Jurkat, Clone E6-1 (cell line): ENCODE results near the gene MPZL2.

Experiments used
- DNase-seq: peaks from one replicate; pipeline ENCODE4 v3.0.0-alpha.2; 2011; ENCODE audit warnings: low read depth, low spot score
- H3K4me3 ChIP-seq: 2 replicates; pipeline ENCODE4 v1.5.1; 2011; ENCODE audit warnings: mild to moderate bottlenecking, low read length, control low read depth, moderate library complexity

The MPZL2 gene

DNA sequence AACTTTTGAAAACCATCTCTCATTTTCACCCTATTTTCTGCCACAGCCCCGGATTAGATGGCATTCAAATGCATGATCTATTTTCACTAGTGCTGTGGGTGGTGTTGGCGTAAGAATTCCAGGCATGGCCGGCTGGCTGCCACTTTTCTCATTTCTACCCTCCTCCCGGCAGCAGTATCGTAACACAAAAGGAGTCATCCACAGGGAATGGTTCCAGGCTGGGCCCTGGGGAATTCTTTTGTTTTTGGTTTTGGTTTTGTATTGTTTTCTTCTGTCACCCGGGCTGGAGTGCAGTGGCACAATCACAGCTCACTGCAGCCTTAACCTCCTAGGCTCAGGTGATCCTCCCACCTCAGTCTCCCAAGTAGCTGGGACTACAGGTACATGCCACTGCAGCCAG lies 53.1 kb downstream of the MPZL2 start:
- no peak overlapping the region for H3K4me3 ChIP-seq
- no peak for DNase-seq

DNA sequence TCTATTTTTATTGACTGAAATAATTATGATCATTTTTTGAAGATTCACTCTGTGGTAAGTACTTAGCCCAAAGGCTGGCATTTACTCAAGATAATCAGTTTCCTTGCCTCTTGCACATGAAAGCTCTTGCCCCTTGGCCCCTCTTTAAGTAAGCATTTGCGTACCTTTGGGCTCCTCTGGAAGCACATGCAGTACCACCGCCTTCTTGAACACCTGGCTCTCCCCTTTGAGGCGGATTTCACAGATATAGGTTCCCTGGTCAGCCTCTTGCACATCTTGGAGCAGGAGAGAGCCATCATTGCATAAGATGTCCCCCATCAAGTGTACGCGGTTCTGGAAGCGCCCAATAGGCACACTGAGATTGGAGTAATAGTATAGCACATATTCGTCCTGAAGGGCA lies 53.8 kb downstream of the MPZL2 start:
- DNase-seq = no peak
- H3K4me3 ChIP-seq = no peak overlapping the region

DNA sequence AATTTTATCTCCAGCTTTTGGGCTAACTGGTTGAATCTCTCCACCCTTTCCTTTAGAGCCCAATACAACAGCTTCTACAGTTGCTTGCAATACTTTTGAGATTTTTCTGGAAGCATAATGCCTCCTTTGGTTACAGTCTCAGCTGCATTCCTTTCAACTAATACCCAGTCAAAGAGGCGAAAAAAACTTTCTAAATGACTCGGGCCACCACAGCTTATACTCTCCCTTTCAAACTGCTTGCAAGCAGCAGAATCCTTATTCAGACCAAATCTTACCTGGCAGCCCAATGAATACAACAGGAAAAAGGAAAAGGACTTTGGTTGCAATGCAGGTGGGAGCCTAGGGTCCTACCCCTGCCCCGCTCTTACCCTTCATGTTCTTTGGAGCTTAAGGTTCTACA lies 55.1 kb downstream of the MPZL2 start:
- no peak overlapping the region for H3K4me3 ChIP-seq
- DNase-seq = no peak

GRCh38 chr11:118207079-118207478 lies 57.0 kb downstream of the MPZL2 start:
- DNase-seq = no peak
- no peak overlapping the region for H3K4me3 ChIP-seq

GRCh38 chr11:118206391-118207031 lies 57.6 kb downstream of the MPZL2 start:
- no peak overlapping the region for H3K4me3 ChIP-seq

DNA sequence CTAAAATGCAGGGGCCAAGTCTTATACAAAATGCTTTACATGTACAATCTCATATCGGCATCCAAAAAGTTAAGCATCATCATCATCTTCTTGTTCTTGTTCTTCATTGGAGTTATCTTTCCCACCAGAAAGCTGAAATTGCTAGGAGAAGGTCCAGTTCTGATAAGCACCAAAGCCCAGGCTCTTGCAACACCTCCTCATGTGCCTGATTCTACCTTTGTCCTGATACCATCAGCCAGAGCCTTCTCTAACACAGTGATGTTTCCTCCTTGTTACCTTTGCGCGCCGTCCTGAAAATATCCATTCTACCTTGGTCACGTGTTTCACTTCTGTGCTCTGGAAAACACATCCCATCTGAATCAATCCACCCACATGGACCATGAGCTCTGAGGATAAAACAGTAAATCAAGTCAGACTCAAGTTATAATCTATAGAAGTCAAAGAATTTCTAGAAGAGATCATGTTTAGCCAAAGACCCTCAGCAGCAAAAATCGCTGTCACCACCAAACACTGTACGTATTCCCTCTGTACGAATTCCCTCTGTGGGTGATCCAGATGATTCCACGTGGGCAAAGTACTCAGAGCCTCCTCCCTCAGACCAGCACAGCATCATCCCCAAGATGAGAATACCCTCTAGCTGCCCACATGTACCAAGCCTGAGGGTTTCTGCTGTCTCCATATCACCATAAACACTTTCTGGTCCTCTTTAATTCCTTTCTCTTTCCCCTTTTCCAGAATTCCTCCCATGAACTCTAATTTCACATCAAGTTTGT lies 58.3 kb downstream of the MPZL2 start:
- no peak for DNase-seq
- no peak overlapping the region for H3K4me3 ChIP-seq

More at GRCh38 chr11:118206391-118207031, 57.6 kb downstream of the MPZL2 start:
- DNase-seq = no peak
